ENCODE data around the gene MORN5.

The MORN5 gene

GRCh38 chr9:122227575-122227900 is 67.8 kb downstream of the MORN5 start:
- in situ Hi-C loops (cut with HindIII; ENCODE audit: low sequenced_read_pairs), result no loop called here

GRCh38 chr9:122228191-122228567 is 68.5 kb downstream of the MORN5 start:
- in situ Hi-C loops (cut with HindIII; ENCODE audit: low sequenced_read_pairs), result no loop called here

- in situ Hi-C loops (cut with HindIII; ENCODE audit: low sequenced_read_pairs), result no loop called here
Observed at GRCh38 chr9:122228568-122229484, 69.1 kb downstream of the MORN5 start, which contains the start of gene LHX6. TSS of gene LHX6 (minus strand) at chr9:122228957. CDS start at chr9:122228740, 217 bp downstream.

GRCh38 chr9:122229485-122229837 is 69.8 kb downstream of the MORN5 start:
- in situ Hi-C loops (cut with HindIII; ENCODE audit: low sequenced_read_pairs), result no loop called here

- in situ Hi-C loops (cut with HindIII; ENCODE audit: low sequenced_read_pairs), result no loop called here
Observed at GRCh38 chr9:122232796-122233306, 73.1 kb downstream of the MORN5 start.

- in situ Hi-C loops (cut with HindIII; ENCODE audit: low sequenced_read_pairs), result no loop called here
Observed at GRCh38 chr9:122234022-122234748, 74.5 kb downstream of the MORN5 start.

- in situ Hi-C loops (cut with HindIII; ENCODE audit: low sequenced_read_pairs), result no loop called here
Observed at GRCh38 chr9:122236681-122237080, 77.0 kb downstream of the MORN5 start.

GRCh38 chr9:122239722-122240121 is 80.0 kb downstream of the MORN5 start:
- in situ Hi-C loops (cut with HindIII; ENCODE audit: low sequenced_read_pairs), result no loop called here

GRCh38 chr9:122244349-122244748 is 84.6 kb downstream of the MORN5 start:
- in situ Hi-C loops (cut with HindIII; ENCODE audit: low sequenced_read_pairs), result no loop called here

- in situ Hi-C loops (cut with HindIII; ENCODE audit: low sequenced_read_pairs), result no loop called here
Observed at GRCh38 chr9:122246666-122247065, 87.0 kb downstream of the MORN5 start.

GRCh38 chr9:122248448-122248865 is 88.7 kb downstream of the MORN5 start:
- in situ Hi-C loops (cut with HindIII; ENCODE audit: low sequenced_read_pairs), result no loop called here

All from endothelial cell of hepatic sinusoid (primary cell).